Measurements from ENCODE around the gene PPP1R14D. TPM values are rescaled to one million over a fixed set of nuclear protein-coding genes. Genes with fewer than 3 reads are reported as not detected.

Gene PPP1R14D
- total and polyA plus RNA-seq, 2 donors (not counting 3 experiments of a cell fraction or from before 2014, with no cell fraction given), result not detected

DNA sequence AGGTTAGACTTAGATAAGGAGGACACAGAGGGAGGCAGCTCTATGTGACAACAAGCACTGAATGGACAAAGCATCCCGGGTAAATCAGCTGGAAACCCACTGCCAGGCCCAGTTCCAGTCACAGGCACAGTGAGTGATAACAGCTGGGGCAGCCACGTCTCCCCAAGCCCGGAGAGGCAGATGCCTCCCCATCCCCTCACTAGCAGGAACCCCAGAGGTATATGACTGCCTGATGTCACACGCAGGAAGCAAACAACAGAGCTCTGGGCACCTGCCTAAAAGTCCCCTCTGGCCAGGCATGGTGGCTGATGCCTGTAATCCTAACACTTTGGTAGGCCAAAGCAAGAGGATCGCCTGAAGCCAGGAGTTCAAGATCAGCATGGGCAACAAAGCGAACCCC, 40.5 kb downstream of the PPP1R14D start:
- no TSS peak for BruUV-seq (replicated peaks)
- POLR2A ChIA-PET, result no interaction called here
- H3K4me2 ChIP-seq (ENCODE audit: insufficient read depth, low read length), result no peak overlapping the region
- H3K9me3 ChIP-seq (replicated peaks; ENCODE audit: control insufficient read depth, insufficient read depth, low read length), result no peaks in the 10 kb centered on the region
- peaks cover 23% of the 10 kb centered on the region for H3K4me1 ChIP-seq (ENCODE audit: control insufficient read depth, extremely low read depth, insufficient read depth, low read length)
- peaks cover 23% of the 10 kb centered on the region for H3K79me2 ChIP-seq (ENCODE audit: control insufficient read depth, insufficient read depth, low read length)
- FAIRE-seq, result no peak
- intact Hi-C loops (cut with micrococcal nuclease), result loop anchor here (2.0 to 5.0 kb wide), 3 partner anchors 19 to 104 kb away; partner anchors contain the start of genes C15orf62, RMDN3 and VPS18
- DNase-seq (ENCODE audit: low read depth, low spot score), result no peak
- no peak overlapping the region for H2AFZ ChIP-seq (ENCODE audit: low read depth, low read length)
- no peaks in the 10 kb centered on the region for H3K27me3 ChIP-seq (ENCODE audit: control insufficient read depth in 2 of 2, insufficient read depth in 2 of 2, low read length in 2 of 2)
- H3K36me3 ChIP-seq (ENCODE audit: control insufficient read depth in 2 of 2, extremely low read depth in 1 of 2, insufficient read depth in 2 of 2, low read length in 2 of 2), result no peaks in the 10 kb centered on the region
- H3K9me1 ChIP-seq (replicated peaks; ENCODE audit: control insufficient read depth, extremely low read depth, insufficient read depth, low read length), result no peaks in the 10 kb centered on the region
- peak overlapping the region; percentile 51 for H3K27ac ChIP-seq (ENCODE audit: insufficient read depth, low read depth, low read length)
- no peak overlapping the region for H3K9ac ChIP-seq (replicated peaks; ENCODE audit: extremely low read depth, insufficient read depth, low read length)
- CTCF ChIA-PET, result interaction anchor here (1.2 to 2.5 kb wide), 7 partner anchors 9 to 106 kb away, joined by 3 to 7 read pairs (median 4); partner anchors contain the start of genes GCHFR and VPS18
- no peak overlapping the region for H3K4me3 ChIP-seq (replicated peaks in 1 of 3; ENCODE audit: insufficient read depth in 1 of 3, low read depth in 1 of 3, low read length in 3 of 3)
- H4K20me1 ChIP-seq (replicated peaks; ENCODE audit: control insufficient read depth, extremely low read depth, insufficient read depth, low read length), result no peaks in the 10 kb centered on the region
- dilution Hi-C loops (cut with MboI; ENCODE audit: extremely low pct_ligation_motif_present, low sequenced_read_pairs), result no loop called here
- no peak for TF ChIP-seq POLR2AphosphoS5 (IDR thresholded peaks at IDR 0.05; ENCODE audit: insufficient read depth, low read depth, low read length)
- TF ChIP-seq, protein P1, sequence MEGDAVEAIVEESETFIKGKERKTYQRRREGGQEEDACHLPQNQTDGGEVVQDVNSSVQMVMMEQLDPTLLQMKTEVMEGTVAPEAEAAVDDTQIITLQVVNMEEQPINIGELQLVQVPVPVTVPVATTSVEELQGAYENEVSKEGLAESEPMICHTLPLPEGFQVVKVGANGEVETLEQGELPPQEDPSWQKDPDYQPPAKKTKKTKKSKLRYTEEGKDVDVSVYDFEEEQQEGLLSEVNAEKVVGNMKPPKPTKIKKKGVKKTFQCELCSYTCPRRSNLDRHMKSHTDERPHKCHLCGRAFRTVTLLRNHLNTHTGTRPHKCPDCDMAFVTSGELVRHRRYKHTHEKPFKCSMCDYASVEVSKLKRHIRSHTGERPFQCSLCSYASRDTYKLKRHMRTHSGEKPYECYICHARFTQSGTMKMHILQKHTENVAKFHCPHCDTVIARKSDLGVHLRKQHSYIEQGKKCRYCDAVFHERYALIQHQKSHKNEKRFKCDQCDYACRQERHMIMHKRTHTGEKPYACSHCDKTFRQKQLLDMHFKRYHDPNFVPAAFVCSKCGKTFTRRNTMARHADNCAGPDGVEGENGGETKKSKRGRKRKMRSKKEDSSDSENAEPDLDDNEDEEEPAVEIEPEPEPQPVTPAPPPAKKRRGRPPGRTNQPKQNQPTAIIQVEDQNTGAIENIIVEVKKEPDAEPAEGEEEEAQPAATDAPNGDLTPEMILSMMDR (IDR thresholded peaks at IDR 0.05; ENCODE audit: extremely low read depth in 1 of 2, insufficient read depth in 1 of 2, low read depth in 1 of 2, low read length in 2 of 2), result no peak
- no peak for TF ChIP-seq MYC (IDR thresholded peaks at IDR 0.05; ENCODE audit: low read depth, low read length)
- no peak for TF ChIP-seq POLR2A (IDR thresholded peaks at IDR 0.05; ENCODE audit: low read depth, low read length)
- TF ChIP-seq JUN (IDR thresholded peaks at IDR 0.05; ENCODE audit: borderline replicate concordance, insufficient read depth, insufficient read length, low read depth), result no peak
- TF ChIP-seq EZH2 (IDR thresholded peaks at IDR 0.05; ENCODE audit: borderline replicate concordance, low read depth, low read length, severe bottlenecking), result no peak
- TF ChIP-seq FOS (IDR thresholded peaks at IDR 0.05; ENCODE audit: borderline replicate concordance, insufficient read depth, low read length), result no peak
- TF ChIP-seq, protein P2, sequence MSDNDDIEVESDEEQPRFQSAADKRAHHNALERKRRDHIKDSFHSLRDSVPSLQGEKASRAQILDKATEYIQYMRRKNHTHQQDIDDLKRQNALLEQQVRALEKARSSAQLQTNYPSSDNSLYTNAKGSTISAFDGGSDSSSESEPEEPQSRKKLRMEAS (IDR thresholded peaks at IDR 0.05; ENCODE audit: insufficient read depth, insufficient read length), result no peak
- TF ChIP-seq GATA2 (IDR thresholded peaks at IDR 0.05; ENCODE audit: insufficient read depth, insufficient read length, low read depth, low read length), result no peak

Measured in endothelial cell of umbilical vein (primary cell).